Endometrium (tissue), 2 donors: ENCODE measurements around the gene ADCY2.

ENCODE experiments used
- FAIRE-seq: peaks from 2 replicates; lab custom pipeline; 2012; peaks lifted over from hg19 to GRCh38; lab: Jason Lieb, UNC
- donor health status: control.
- donor health status: control.

Gene ADCY2

DNA sequence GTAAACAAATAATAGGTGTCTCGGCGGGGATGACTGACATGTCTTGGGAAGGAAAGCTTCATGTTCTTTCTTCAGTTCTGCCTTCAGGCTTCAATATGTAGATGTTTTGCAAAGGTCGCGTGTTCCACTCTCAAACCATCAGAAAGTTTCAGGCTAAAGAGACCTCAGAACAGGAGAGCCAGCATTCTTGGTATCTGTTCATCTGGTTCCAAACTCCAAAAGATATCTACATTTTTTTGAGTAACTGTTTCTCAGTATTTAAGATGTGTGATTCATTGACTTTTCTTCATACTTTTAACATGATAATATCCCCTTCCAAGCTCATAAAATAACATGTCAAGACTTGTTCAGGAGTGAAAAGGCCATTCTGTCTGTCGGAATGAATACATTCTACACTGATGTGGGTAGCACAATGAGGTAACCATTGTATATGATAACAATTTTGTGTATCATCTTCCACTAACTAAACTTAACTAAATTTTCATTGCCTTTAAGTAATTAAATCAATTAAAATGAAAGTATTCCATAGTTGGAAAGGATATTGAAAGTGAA is 271.4 kb downstream of the ADCY2 start:
- no peak for FAIRE-seq

DNA sequence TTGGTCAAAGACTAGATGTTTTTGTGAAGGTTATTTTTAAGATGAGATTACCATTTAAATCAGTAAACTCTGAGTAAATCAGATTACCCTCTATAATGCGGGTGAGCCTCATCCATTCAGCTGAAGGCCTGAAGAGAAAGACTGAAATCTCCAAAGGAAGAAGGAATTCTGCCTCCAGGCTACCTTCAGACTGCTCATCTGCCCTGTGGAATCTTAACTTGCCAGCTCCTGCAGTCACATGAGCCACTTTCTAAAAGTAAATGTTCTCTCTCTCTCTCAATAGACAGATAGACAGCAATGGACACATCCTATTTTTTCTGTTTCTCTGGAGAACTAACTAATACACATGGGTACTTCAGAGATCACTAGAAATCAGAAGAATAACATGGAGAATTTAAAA is 272.2 kb downstream of the ADCY2 start:
- FAIRE-seq: no peak

DNA sequence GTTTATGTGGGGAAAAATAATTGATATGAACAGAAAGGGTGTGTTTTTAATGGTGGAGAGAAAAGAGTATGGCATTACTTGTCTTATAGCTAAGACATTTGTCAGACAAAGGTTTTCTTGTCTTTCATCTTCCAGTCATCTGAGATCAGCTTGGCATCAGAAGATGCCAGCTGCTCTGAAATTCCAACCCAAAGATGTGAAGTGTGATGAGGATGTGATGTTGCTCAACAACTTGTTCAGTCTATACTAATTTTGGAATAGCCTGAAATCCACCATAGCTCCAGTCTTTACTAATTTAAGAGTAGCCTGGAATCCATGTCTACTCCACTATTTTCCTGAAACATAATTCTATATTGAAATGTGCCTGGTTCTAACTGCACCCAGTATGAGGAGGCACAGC is 272.7 kb downstream of the ADCY2 start:
- no peak for FAIRE-seq

DNA sequence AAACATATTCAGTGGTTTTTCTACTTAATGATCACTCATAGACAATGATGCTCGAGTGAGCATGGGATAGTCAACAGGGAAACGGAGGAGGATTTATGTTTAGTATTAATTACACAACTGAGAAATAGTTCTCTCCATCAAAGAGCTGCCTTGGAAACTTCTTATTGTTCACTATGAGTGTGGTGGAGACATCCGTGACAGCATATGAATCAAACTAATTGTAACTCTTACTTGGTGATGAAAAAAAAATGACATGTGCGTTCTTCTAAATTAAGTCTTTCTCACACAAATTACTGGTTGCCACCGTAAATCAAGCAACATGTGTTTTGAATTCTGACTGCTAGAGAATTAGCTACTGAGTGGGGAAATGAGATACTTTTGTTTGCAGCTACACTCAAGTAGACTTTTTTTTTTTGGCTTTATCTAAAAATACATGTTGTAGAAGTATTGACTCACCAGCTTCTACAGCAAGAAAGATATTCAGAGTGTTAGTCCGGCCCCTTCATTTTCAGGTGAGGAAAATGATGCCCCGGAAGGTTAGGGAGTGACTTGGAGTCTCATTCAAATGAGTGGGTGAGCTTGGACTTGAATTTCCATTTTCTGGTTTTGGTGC is 275.5 kb downstream of the ADCY2 start:
- no peak for FAIRE-seq

DNA sequence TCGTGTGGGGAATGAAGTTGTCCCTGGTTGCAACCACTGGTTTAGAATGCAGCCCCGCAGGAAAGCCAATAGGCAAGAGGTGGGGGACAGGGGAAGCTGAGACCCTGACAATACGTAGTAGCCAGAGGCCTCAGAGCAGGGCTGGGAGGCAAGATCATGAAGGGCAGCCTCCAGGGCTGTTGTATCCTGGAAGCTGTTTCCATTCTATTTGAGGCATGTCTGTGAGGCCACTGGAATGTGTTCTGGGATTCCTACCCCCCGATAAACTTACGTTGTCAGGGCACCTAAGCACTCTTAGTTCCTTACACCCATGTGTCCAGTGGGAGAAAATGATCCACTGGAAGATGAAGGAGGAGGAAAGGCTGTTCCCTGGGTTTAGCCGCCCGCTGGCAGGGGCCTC is 277.7 kb downstream of the ADCY2 start:
- FAIRE-seq: no peak

DNA sequence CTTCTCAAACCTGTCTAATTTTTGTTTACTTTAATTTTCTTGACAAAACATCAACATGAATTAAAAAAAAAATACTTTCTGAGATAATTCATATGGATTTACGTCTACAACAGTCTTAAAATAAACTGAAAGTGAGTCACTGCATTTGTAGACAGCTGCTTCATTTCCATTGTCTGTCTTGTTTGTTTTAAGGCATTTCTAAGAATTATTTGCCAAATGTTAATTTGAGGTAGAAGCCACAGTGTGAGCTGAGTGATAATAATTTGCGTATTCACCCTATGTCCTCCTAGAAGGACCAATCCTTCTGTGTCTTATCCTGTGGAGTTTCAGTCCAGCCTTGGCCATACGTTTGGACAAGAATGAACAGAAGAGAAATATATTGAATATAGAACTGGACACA is 280.5 kb downstream of the ADCY2 start:
- no peak for FAIRE-seq

DNA sequence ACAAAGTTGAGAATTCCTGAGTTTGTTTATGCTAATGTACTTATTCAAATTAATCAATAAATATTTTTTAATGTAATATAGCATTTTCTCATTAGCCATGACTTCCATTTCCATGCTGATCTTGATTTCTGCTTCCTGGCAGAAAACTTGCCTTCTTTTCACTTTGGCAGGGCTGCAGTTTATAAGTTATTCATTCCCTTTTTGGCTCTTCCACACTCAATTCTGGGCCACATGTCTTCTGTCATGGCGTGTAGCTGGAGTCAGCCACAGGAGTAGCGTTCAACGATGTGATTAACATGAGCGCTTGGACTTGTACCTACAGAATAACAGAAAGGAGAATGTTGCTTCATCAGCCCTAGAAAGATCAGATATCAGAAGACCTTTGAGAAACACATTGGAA is 282.1 kb downstream of the ADCY2 start:
- FAIRE-seq: no peak

DNA sequence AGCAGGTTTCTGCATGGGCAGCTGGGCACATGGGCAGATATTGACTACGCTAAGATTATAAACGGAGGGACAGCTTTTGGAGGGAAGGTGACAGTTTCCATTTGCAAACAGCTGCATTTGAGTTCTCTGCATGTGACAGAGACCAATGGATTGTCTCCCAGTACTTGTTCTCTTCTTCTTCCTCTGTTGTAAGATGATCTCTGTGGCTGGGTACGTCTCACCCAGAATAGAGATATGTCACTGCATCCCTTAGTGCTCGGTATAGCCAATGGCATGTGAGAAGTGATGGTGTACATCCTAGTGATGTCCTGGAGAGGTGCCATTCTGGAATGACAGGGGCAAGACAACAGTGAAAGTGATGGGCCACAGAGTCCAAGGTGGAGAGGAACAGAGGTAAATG is 283.7 kb downstream of the ADCY2 start:
- FAIRE-seq: no peak

DNA sequence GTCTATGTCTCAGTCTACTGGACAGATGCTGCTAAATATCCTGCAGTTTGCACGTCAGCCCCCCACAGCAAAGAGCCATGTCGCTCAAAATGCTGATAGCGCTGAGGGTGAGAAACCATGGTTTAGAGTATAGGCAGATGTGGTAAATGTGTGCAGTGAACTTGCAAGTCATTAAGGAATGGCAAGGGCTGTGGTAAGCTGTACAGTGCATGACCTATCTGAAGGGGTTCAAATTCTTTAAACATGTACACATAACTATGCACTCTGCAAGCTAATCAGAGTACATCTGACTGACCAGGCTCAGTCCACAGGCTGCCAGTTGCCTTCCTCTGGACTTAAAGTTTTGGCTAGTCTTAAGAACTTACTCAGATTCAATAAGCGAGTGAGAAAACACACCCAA is 284.3 kb downstream of the ADCY2 start:
- FAIRE-seq: no peak

DNA sequence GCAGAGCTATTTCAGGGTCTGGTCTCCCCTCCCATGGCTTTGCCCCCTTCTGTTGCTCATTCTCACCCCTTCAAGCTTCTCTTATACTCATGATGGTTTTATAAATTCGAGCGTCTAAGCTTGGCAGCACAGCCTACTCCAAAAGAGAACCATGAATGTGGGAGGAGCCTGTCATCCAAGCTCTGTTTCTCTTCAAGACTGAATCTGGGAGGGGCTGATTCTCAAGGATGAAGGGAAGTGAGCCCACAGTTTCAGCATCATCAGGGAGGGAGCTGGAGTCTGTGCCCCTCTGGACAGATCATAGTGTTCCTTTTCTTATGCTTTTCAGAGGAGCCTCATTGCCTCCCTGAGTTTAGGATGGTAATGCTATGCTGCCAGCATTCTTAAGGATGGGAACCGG is 286.4 kb downstream of the ADCY2 start:
- no peak for FAIRE-seq

DNA sequence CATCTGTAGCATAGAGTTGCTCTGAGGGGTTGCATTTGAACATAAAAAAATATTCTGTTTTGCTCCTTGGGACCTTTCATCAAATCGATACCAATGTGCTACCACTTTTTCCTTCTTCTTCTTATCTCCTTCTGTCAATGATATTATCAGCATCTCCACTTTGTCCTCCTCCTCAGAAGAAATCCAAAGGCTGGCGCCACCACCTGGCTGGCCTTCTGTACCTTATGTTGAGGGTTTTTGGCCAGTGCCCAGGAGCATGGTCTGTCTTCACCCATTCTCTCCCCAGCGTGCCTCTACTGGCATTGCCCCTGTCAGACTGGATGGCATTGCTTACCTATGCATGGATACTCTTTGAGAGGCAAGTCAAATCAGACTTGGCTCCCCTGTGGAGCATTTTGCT is 287.8 kb downstream of the ADCY2 start:
- no peak for FAIRE-seq

DNA sequence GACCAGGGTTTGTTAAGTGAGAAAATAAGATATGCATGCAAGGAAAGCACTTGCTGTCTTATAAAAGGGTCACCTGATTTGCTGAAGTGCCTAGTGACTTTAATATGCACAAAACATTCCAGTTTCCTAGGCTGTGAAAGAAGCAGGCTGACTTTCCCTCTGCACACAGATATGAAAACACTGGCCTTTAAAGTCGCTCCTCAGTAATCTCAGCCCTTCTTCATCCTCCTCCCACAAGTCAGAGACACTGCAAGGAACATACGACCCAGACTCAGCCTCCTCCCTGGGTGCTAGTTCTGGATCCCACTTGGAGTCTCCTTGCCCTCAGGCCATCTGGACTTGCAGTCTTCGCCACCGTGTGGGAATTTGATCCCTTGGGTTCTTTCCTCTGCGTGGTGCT is 288.9 kb downstream of the ADCY2 start:
- FAIRE-seq: no peak

DNA sequence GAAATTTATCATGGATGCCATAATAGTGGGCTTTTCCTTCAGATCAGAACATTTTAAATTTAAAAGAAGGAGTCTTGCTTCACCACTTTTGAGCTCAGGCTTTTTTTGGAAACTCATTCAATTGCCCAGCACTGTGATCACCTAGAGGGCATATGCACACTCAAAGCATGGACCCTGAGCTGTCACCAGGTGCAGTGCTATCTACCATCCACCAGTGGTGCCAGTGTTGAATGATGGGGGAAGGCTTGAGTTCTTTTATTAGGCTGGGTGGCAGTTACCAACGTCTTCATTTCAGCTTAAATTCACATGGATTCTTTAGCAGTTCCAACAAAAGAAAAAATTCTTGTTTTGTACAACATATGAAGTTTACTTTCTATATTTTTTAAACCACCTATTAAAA is 290.9 kb downstream of the ADCY2 start:
- no peak for FAIRE-seq

DNA sequence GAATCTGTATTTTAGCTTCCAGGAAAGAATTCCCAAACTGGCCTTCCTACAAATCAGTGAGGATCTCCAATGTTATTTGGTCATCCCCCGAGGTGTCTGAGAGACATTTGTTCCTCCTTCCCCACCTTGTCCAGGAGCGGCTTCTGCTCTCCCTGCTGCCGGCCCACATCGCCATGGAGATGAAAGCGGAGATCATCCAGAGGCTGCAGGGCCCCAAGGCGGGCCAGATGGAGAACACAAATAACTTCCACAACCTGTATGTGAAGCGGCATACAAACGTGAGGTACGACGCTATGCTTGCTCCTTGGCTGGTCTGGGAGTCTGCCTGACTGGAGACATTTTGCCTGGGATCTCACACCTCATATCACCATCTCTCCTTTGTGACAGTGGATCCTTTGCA is 294.6 kb downstream of the ADCY2 start:
- FAIRE-seq: no peak

DNA sequence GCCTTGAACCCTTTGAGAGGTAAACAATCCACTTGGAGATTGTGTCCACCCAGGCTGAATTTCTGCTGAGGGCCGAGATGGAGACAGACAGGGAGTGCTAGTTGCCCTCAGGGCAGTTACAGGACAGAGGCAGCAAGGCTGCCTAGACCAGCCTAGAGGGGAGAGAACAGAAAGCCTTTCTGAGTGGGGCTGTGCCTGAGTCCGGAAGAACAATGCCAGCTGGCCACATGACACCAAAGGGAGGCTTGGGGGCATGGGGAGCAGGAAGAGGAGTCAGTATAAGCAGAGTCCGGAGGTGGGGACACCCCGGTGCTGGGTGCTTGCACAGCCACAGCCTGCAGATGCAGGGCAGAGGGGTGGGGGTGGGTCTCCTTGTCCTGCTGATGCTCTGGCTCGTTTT is 309.3 kb downstream of the ADCY2 start:
- FAIRE-seq: no peak

DNA sequence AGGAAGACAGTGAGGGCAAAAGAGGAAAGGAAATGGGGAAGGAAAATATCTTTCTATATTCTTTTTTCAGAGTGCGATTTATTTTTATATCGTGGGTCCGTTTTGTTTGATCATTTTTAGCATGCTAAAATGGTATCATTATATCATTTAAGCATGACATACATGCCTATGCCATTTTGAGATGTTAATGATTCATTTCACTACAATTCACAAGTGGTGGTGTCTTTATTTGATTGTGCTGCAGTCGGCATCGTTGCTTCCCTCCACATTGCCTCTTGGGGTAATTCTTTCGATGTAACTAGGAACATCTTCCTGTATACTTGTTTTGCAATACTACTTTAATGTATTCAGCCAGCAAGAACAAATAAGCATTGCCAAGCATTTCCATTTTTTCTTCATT is 309.8 kb downstream of the ADCY2 start:
- FAIRE-seq: no peak

DNA sequence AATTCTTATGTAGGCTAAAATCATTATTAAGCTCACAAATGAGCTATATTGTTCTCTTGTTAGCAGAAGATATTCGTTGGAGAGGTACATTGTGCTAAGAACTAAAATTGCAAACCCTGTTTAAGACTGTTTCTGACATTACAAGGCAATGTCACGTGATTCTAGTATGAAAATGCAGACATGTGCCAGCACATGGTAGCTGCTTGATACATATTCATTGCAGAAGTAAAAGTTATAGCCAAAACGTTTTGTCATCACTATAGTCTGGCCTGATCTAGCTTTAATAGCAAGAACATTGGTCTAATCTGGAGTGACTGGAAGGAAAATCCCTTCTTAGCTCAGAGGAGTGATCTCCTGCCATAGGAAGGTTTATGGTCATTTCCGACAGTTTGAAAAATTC is 310.3 kb downstream of the ADCY2 start:
- no peak for FAIRE-seq

DNA sequence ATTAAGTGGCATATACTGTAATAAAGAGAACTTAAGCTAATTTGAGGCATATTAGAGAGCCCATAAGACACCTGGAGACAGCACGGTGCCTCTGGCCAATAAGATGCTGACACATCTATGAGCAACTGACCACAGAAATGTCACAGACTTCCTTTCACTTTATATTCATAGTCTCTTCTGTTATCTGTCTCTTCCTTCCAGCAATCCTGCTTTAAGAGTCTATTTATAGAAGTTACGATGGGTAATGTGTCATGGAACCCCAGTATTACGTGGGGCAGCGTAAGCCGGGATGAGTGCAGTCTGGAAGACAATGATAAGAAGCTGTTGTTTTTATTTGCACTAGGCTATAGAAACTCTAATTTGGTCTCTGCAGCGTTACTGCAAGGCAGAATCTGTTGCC is 318.2 kb downstream of the ADCY2 start:
- FAIRE-seq: no peak

DNA sequence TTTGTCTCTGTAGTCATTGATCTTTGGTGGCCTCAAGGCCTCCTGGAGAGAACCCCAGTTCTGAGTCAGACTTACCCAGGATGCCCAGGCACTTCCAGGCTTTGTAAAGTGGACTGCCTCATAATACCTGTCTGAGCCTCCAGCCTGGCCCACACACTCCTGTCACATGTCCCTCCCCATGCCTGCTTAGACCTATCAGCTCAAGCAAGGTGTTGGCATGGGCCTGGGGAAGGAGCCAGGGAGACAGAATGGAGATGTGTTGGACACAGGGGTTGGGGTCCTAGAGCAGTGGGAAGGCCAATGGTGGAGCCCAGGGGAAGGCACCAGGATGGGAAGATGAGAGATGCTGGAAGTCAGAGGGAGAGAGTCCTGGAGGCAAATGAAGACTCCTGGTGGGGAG is 318.8 kb downstream of the ADCY2 start:
- no peak for FAIRE-seq

DNA sequence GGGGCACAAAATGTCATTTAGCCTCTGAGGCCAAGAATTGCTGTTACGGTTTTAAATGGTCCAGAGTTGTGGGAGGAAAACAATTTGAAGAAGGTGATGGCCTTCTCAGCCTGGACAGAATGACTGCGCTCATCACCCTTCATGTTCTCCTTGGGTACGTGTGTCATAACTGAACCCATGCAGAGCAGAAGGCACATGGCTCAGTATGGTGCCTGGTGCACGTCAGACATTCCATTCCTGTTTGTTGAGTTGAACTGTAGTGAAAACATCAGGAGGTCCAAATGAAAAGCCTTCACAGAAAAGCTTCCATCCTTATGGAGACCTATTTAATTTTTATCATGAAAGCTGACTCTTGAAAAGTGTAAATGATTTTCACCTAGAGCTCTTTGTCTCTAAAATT is 321.8 kb downstream of the ADCY2 start:
- FAIRE-seq: no peak

DNA sequence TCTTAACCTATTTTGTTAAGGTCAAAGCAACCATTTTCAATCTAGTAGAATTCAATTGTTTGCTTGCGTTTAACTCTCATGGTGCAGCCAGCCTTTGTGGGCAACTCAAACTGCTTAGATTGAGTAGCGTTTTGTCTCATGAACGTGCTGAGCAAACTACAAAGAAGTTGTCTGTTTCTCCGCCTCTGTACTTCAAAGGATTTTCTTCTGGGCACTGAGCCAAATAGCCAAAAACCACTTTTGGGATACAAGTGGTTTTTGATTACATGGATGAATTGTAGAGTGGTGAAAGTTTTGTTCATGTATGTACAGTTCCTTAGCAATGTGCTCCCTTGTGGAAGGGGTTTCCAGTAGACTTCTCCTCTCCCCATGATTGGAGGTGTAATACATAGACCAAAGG is 332.1 kb downstream of the ADCY2 start:
- no peak for FAIRE-seq

DNA sequence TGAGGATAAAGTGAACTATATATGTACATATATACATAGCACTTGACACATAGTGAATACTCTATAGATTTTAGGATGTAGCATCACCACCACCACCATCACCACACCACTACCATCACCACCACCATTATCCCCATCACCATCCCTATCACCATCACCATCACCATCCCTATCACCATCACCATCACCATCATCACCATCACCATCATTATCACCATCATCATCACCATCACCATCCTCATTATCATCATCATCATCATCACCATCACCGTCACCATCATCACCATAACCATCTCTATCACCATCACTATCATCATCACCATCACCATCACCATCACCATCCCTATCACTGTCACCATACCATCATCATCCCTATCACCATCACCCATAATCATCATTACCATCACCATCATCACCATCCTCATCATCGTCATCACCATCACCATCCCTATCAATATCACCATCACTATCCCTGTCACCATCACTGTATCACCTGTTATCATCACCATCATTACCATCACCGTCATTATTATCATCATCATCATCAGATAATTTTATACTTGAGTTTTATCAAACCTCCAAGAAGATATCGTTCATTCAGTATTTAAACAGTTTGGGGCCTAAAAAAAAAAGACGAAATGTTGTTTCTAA is 345.6 kb downstream of the ADCY2 start:
- no peak for FAIRE-seq

DNA sequence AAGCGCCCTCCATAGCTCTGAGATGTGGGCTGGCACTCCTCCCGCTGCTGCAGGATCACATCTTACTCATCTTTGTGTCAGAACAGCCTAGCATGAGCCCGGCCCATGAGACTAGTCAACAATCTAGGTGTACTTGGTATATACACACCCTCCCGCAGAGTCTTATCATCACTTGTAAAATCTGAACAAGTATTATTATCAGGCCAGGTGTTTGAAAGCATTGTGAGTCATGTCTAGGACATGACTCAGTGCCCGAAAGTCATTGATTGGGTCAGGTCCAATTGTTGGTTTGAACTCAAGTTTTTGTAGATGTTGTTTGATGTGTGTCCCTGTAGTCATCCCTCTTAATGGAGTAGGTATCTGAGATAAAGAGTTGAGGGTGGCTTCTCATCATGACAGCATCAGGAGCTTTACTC is 346.3 kb downstream of the ADCY2 start:
- FAIRE-seq: no peak

DNA sequence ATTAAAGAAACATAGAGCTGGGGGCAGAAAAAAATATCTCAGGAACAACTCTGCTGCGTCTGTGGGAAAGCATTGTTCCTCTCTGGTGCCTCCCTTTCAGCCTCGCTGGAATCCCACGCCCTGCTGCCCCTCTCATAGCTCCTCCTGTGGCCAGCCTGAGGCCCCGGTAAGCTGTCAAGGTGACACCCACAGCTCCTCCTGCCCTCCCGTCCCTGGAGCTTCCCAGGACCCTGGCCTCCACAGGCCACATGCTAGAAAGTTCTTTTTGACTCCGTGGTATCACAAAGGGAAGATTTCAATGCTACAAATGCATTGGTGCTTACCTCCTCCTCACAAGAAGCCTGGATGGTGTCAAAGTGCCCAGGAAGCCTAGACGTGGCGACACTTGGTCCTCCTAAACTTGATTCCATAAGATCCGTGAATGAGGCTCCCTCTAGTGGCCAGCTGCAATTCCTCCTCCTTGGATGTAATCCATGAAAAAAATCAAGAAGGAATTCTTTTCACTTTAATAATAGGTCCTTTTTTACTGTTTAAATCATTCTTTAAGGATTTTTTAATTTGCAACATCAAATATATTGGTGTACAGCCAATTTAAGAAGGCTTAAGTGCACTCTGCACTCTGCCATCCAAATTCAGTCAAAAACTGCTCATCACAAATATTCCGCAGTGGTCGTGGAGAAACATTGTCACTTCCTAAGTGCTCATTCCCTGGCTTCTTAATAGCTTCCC is 350.1 kb downstream of the ADCY2 start:
- peak; percentile 41 for FAIRE-seq
